Sigmoid colon (tissue), 4 donors: ENCODE data around the gene IQCF2.

Experiments
- POLR2A ChIP-seq, 2 donors: fragments of 450-650 bp; IDR thresholded peaks; one replicate each; pipeline ENCODE4 v1.6.1; 2016; ENCODE audit warnings: antibody characterized with exemption in 2 of 2, mild to moderate bottlenecking in 2 of 2, moderate library complexity in 2 of 2
- POLR2AphosphoS5 ChIP-seq, 4 donors: sonication (generic); formaldehyde crosslinking; IDR thresholded peaks; one replicate each; pipeline ENCODE4 v1.6.1; 2017; ENCODE audit warnings: antibody characterized with exemption in 4 of 4

DNA sequence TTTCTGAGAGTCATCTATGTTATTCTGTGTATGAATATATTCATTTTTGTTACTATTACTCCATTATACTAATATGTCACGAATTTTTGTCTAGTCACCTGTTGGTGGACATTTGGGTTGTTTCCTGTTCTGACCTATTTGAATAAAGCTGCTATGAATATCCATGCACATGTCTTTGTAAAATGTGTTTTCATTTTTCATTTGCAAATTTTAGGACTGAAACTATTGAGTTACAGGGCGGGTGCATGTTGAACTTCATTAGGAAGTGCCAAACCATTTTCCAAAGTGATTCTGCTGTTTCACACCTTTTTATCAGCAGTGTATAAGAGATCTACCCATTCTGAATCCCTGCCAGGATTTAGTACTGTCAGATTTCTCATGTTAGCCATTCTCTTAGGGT lies 44.7 kb upstream of the IQCF2 start:
- TF ChIP-seq POLR2A (IDR thresholded peaks at IDR 0.05) (no peak), POLR2AphosphoS5 (IDR thresholded peaks at IDR 0.05) (no peak)
